ENCODE data around the gene KDM7A.

KDM7A gene

GRCh38 chr7:140041659-140042385 is 135.0 kb downstream of the KDM7A start:
- no peak overlapping the region for H3K4me3 ChIP-seq (ENCODE audit: low read depth, low read length)
- TF ChIP-seq POLR2A (IDR thresholded peaks at IDR 0.05; ENCODE audit: extremely low read depth, insufficient read length), result no peak
- TF ChIP-seq, protein P1, sequence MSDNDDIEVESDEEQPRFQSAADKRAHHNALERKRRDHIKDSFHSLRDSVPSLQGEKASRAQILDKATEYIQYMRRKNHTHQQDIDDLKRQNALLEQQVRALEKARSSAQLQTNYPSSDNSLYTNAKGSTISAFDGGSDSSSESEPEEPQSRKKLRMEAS (IDR thresholded peaks at IDR 0.05; ENCODE audit: low read depth, low read length), result no peak
- TF ChIP-seq, protein P2, sequence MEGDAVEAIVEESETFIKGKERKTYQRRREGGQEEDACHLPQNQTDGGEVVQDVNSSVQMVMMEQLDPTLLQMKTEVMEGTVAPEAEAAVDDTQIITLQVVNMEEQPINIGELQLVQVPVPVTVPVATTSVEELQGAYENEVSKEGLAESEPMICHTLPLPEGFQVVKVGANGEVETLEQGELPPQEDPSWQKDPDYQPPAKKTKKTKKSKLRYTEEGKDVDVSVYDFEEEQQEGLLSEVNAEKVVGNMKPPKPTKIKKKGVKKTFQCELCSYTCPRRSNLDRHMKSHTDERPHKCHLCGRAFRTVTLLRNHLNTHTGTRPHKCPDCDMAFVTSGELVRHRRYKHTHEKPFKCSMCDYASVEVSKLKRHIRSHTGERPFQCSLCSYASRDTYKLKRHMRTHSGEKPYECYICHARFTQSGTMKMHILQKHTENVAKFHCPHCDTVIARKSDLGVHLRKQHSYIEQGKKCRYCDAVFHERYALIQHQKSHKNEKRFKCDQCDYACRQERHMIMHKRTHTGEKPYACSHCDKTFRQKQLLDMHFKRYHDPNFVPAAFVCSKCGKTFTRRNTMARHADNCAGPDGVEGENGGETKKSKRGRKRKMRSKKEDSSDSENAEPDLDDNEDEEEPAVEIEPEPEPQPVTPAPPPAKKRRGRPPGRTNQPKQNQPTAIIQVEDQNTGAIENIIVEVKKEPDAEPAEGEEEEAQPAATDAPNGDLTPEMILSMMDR (IDR thresholded peaks at IDR 0.05; ENCODE audit: low read depth, low read length), result no peak
- no peak for TF ChIP-seq MYC (IDR thresholded peaks at IDR 0.05; ENCODE audit: low read depth, low read length)
- DNase-seq (ENCODE audit: low read depth), result no peak

DNA sequence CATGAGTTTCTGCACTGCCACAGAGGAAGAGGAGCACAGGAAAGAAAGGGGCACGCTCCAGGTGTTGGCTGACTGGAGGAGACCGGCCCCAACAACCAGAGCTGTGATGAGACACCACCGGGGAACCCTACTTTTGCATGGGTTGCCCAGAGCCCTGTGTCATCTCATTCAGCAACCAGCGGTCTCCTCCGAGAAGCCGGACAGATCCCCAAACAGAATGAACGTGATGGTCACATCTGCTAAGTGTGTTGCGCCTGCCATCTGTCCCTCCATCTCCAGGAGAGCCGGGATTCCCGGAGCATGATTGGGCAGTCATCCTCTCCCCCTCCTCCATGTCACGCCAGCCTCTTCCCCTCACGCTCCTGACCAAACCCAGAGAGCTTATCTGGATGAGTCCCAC is 136.9 kb downstream of the KDM7A start:
- TF ChIP-seq, protein P2 (IDR thresholded peaks at IDR 0.05; ENCODE audit: low read depth, low read length), result no peak
- TF ChIP-seq POLR2A (IDR thresholded peaks at IDR 0.05; ENCODE audit: extremely low read depth, insufficient read length) (no peak), MYC (IDR thresholded peaks at IDR 0.05; ENCODE audit: low read depth, low read length) (no peak)
- TF ChIP-seq, protein P1 (IDR thresholded peaks at IDR 0.05; ENCODE audit: low read depth, low read length), result no peak
- DNase-seq (ENCODE audit: low read depth), result no peak
- no peak overlapping the region for H3K4me3 ChIP-seq (ENCODE audit: low read depth, low read length)

DNA sequence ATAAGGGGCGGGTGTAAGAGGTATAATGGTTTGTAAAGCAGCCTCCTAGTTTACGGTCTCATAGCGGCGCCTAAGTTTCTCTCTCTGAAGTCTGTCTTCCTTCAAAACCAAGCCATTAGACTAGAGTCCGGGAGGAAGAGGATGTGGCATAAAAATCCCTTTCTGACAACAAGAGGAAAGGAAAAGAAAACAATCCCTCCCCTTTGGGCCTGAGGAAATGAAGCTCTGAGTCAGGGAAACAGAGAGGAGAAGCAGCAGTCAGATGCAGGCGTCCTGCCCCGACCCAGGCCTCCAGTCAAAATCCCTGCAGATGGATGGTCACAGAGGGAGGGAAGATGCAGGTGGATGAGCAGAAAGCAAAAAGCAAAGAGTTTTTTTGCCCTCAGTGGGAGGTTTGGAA is 137.7 kb downstream of the KDM7A start:
- no peak for TF ChIP-seq POLR2A (IDR thresholded peaks at IDR 0.05; ENCODE audit: extremely low read depth, insufficient read length)
- TF ChIP-seq, protein P1 (IDR thresholded peaks at IDR 0.05; ENCODE audit: low read depth, low read length), result no peak
- DNase-seq (ENCODE audit: low read depth), result no peak
- no peak overlapping the region for H3K4me3 ChIP-seq (ENCODE audit: low read depth, low read length)

- no peak for TF ChIP-seq POLR2A (IDR thresholded peaks at IDR 0.05; ENCODE audit: extremely low read depth, insufficient read length)
- TF ChIP-seq, protein P2 (IDR thresholded peaks at IDR 0.05; ENCODE audit: low read depth, low read length), result peak; percentile 11
- TF ChIP-seq, protein P1 (IDR thresholded peaks at IDR 0.05; ENCODE audit: low read depth, low read length), result peak; percentile 92
- TF ChIP-seq MYC (IDR thresholded peaks at IDR 0.05; ENCODE audit: low read depth, low read length), result peak; percentile 60; the same call in 1 of the 2 replicates
- no peak overlapping the region for H3K4me3 ChIP-seq (ENCODE audit: low read depth, low read length)
Observed at GRCh38 chr7:140036224-140036962, 140.4 kb downstream of the KDM7A start.

DNA sequence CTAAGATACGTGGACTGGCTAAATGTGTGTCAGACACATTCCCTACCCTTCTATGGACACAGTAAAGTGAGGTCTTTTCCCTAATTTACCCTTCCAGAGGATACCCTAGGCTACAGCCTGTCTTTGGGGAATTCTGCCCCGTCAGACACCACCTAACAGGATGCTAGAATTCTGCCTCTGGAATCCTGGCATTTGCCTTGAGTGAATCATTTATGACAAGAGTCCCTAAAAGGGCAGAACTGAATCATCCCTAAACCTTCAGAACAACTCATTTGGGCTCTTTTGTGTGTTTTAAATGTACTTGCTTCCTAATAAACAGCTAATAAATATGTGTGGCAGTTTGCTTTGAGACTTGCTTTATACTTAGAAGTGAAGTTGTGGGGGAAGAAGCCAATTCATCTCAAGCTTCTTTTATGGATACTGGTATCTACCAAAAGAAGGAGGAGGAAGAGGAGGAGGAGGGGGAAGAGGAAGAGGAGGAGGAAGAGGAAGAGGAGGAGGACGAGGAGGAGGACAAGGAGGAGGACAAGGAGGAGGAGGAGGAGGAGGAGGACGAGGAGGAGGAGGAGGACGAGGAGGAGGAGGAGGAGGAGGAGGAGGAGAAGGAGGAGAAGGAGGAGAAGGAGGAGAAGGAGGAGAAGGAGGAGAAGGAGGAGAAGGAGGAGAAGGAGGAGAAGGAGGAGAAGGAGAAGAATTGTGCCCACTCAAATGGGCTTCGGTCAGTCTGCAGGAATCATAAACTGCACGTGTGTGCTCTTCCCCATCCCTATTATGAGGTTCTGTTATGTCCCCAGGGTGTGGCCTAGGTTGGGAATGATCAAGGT is 141.2 kb downstream of the KDM7A start:
- DNase-seq (ENCODE audit: low read depth), result no peak
- TF ChIP-seq, protein P2 (IDR thresholded peaks at IDR 0.05; ENCODE audit: low read depth, low read length), result no peak
- TF ChIP-seq MYC (IDR thresholded peaks at IDR 0.05; ENCODE audit: low read depth, low read length) (no peak), POLR2A (IDR thresholded peaks at IDR 0.05; ENCODE audit: extremely low read depth, insufficient read length) (no peak)
- TF ChIP-seq, protein P1 (IDR thresholded peaks at IDR 0.05; ENCODE audit: low read depth, low read length), result no peak
- no peak overlapping the region for H3K4me3 ChIP-seq (ENCODE audit: low read depth, low read length)

More at GRCh38 chr7:140036224-140036962, 140.4 kb downstream of the KDM7A start:
- peak; percentile 85 for DNase-seq (ENCODE audit: low read depth)

All from NB4 (cell line).